BJ (cell line): ENCODE results near the gene IGSF22. TPM values are rescaled to one million over a fixed set of nuclear protein-coding genes. Genes with fewer than 3 reads are reported as not detected.
"Not testable (repeated sequence)": the region's sequence is repeated elsewhere in the genome, so short reads cannot be mapped to it uniquely, and the experiment has no call there.

Experiments
- CTCF ChIA-PET: fragments of 350-600 bp; formaldehyde crosslinking; extraction: SDS; loops from one replicate; lab custom pipeline; 2021; ENCODE audit warnings: antibody characterized with exemption, inconsistent platforms; lab: Yijun Ruan, JAX
- POLR2A ChIA-PET: fragments of 300-600 bp; sonication (Branson Sonifier 250); formaldehyde crosslinking; extraction: SDS; loops from one replicate; lab custom pipeline; 2021; ENCODE audit warnings: antibody characterized with exemption; lab: Charles Lee
- DNase-seq: peaks from one replicate; pipeline ENCODE4 v3.0.0-alpha.2; 2011; ENCODE audit warnings: low read depth
- H3K27me3 ChIP-seq: 2 replicates; pipeline ENCODE4 v1.6.0; 2011; ENCODE audit warnings: low read length; ENCODE audit not compliant: control insufficient read depth, insufficient read depth
- H3K36me3 ChIP-seq: 2 replicates; pipeline ENCODE4 v1.5.1; 2011; ENCODE audit warnings: low read length; ENCODE audit not compliant: control insufficient read depth, insufficient read depth
- H3K4me3 ChIP-seq: 2 replicates; pipeline ENCODE4 v1.5.1; 2011; ENCODE audit warnings: low read depth, mild to moderate bottlenecking, control low read depth, low read length
- CTCF ChIP-seq: IDR thresholded peaks from 2 replicates; pipeline ENCODE4 v1.5.1; 2011; ENCODE audit warnings: low read depth, mild to moderate bottlenecking, control low read depth, inconsistent platforms, low read length, moderate library complexity; ENCODE audit not compliant: insufficient read depth
- polyA plus RNA-seq: library from polyadenylated mRNA; depleted of rRNA; stranded (reverse); fragments of >200 nt; gene quantifications from 2 replicates; pipeline ENCODE4 v1.2.3, GENCODE V29; 2011

Gene IGSF22
- polyA plus RNA-seq, 1 experiment, result 0.15 TPM

GRCh38 chr11:18676803-18677202 lies 49.2 kb downstream of the IGSF22 start:
- POLR2A ChIA-PET, result no interaction called here
- Histone ChIP-seq H3K27me3 (no peaks in the 10 kb centered on the region), H3K36me3 (no peaks in the 10 kb centered on the region), H3K4me3 (no peak overlapping the region)
- DNase-seq, result no peak
- CTCF ChIA-PET, result interaction anchor here (1.0 to 1.3 kb wide), 2 partner anchors 9 to 45 kb away, joined by 3 to 5 read pairs; no protein-coding TSS in a partner anchor
- no peak for TF ChIP-seq CTCF

- H3K36me3 ChIP-seq, H3K27me3 ChIP-seq, DNase-seq, H3K4me3 ChIP-seq, CTCF ChIA-PET, POLR2A ChIA-PET: not testable (repeated sequence)
Measured at GRCh38 chr11:18672209-18672608, 53.8 kb downstream of the IGSF22 start.

GRCh38 chr11:18671246-18671645 lies 54.7 kb downstream of the IGSF22 start:
- POLR2A ChIA-PET, result no interaction called here
- DNase-seq, result no peak
- H3K36me3 ChIP-seq, result no peaks in the 10 kb centered on the region
- CTCF ChIA-PET, result no interaction called here
- no peak for TF ChIP-seq CTCF
- H3K4me3 ChIP-seq, result no peak overlapping the region
- H3K27me3 ChIP-seq, result no peaks in the 10 kb centered on the region

DNA sequence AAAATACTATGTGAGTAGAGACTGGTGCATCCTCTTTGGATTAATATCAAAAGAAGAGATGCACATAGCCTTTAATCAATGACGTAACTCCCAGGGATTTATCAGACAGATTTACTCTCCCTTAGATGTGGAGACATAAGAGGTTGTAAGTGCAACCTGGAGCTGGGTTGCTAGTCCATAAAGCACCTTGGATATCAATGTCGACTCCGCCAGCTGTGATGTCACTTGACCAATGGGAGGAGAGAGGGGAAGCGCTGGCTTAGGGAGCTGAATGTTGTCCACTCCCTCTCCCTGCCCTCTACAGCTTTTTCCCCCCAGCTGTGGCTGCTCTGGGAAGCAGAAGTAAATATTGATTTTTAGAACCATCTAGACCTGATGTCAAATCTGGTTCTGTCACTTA lies 56.3 kb downstream of the IGSF22 start:
- POLR2A ChIA-PET, result no interaction called here

DNA sequence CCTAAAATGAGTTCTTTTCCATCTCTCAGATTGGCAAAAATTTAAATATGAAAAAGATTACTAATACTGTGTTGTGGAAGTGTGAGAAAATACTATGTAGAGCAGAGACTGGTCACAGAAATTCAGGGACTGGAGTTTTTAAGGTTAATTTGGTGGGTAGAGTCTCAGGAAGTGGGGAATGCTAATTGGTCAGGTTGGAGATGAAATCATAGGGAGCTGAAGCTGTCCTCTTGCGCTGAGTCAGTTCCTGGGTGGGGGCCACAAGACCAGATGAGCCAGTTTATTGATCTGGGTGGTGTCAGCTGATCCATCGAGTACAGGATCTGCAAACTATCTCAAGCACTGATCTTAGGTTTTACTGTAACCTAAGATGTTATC lies 56.8 kb downstream of the IGSF22 start:
- ChIA-PET CTCF (interaction anchor here (0.8 kb wide), 1 partner anchor 53 kb away, joined by 4 read pairs; no protein-coding TSS in a partner anchor), POLR2A (no interaction called here)
- DNase-seq, result no peak

More for the DNA sequence above, 56.3 kb downstream of the IGSF22 start:
- DNase-seq, result no peak
- no peak for TF ChIP-seq CTCF
- Histone ChIP-seq H3K27me3 (no peaks in the 10 kb centered on the region), H3K36me3 (no peaks in the 10 kb centered on the region), H3K4me3 (no peak overlapping the region)
- CTCF ChIA-PET, result interaction anchor here (0.8 kb wide), 1 partner anchor 52 kb away, joined by 4 read pairs; no protein-coding TSS in a partner anchor

More for the DNA sequence above, 56.8 kb downstream of the IGSF22 start:
- no peak for TF ChIP-seq CTCF
- Histone ChIP-seq H3K27me3 (no peaks in the 10 kb centered on the region), H3K4me3 (no peak overlapping the region), H3K36me3 (no peaks in the 10 kb centered on the region)
